ENCODE data around the gene ADCY9. TPM values are rescaled to one million over a fixed set of nuclear protein-coding genes. Genes with fewer than 3 reads are reported as not detected.

ADCY9 gene
- total and polyA plus RNA-seq, 12 donors: 11.5 to 57.6 (median 42.7) TPM

GRCh38 chr16:3949946-3950342, 166.3 kb downstream of the ADCY9 start:
- Histone ChIP-seq H3K36me3 (no peaks in the 10 kb centered on the region), H3K27ac (peak overlapping the region; percentile 62 to 93 (median 77)), H3K9me3 (no peaks in the 10 kb centered on the region), H3K27me3 (no peaks in the 10 kb centered on the region), H3K4me3 (peak overlapping the region in 7 of 10 donors; percentile 2 to 48 (median 38)), H3K4me1 (peaks cover 6 to 70% (median 55%) of the 10 kb centered on the region in 9 donors)
- WGBS, 2 donors: 51 to 56% methylated on average over 9 of the region's 9 CpGs
- no peak for ATAC-seq
- intact Hi-C loops (cut with DNase I): loop anchor here in 3 of 10 donors (5.0 to 10.0 kb wide), 3 partner anchors 62 to 305 kb away; partner anchors contain the start of gene ADCY9 (in 1 of the 3)
- TF ChIP-seq CTCF (IDR thresholded peaks at IDR 0.05): no peak
- no peak for DNase-seq

- TF ChIP-seq CTCF (IDR thresholded peaks at IDR 0.05): no peak
- Histone ChIP-seq H3K4me1 (peaks cover 6 to 65% (median 53%) of the 10 kb centered on the region in 9 donors), H3K27me3 (no peaks in the 10 kb centered on the region), H3K36me3 (no peaks in the 10 kb centered on the region), H3K9me3 (no peaks in the 10 kb centered on the region), H3K27ac (peak overlapping the region; percentile 62 to 93 (median 77)), H3K4me3 (peak overlapping the region in 8 of 10 donors; percentile 2 to 48 (median 36))
- WGBS, 2 donors: 7 to 8% methylated on average over 14 of the region's 14 CpGs
- ATAC-seq (peak; percentile 31 to 84 (median 68)), DNase-seq (peak; percentile 50 to 71)
- intact Hi-C loops (cut with DNase I): loop anchor here in 1 of 10 donors (10.0 kb wide), 1 partner anchor 166 kb away; the partner anchor contains the start of gene ADCY9
Measured at GRCh38 chr16:3949287-3949686, 167.0 kb downstream of the ADCY9 start.

GRCh38 chr16:3948378-3948995, 167.8 kb downstream of the ADCY9 start:
- intact Hi-C loops (cut with DNase I): loop anchor here in 1 of 10 donors (10.0 kb wide), 1 partner anchor 166 kb away; the partner anchor contains the start of gene ADCY9

More at GRCh38 chr16:3948378-3948995, 167.8 kb downstream of the ADCY9 start:
- TF ChIP-seq CTCF (IDR thresholded peaks at IDR 0.05): no peak
- DNase-seq: no peak
- no peaks in the 10 kb centered on the region for H3K9me3 ChIP-seq
- no peaks in the 10 kb centered on the region for H3K36me3 ChIP-seq
- peak overlapping the region in 7 of 10 donors; percentile 74 to 93 (median 79) for H3K27ac ChIP-seq
- H3K4me1 ChIP-seq: peaks cover 6 to 63% (median 48%) of the 10 kb centered on the region in 9 donors
- H3K27me3 ChIP-seq: no peaks in the 10 kb centered on the region
- no peak for ATAC-seq
- peak overlapping the region in 4 of 10 donors; percentile 35 to 45 (median 38) for H3K4me3 ChIP-seq
- WGBS, 2 donors: 79 to 85% methylated on average over 17 of the region's 17 CpGs
